WTC11 (cell line): Measurements from ENCODE around the gene BLOC1S4. TPM values are rescaled to one million over a fixed set of nuclear protein-coding genes. Genes with fewer than 3 reads are reported as not detected.

Experiments used
- ATAC-seq: fragments of 200-7000 bp; cut with Tn5 transposase; 2 replicates; pipeline ENCODE4 v1.10.0; 2021; ENCODE audit warnings: mild to moderate bottlenecking, moderate library complexity
- CTCF ChIA-PET: fragments of 300-600 bp; sonication (Branson Sonifier 250); formaldehyde crosslinking; loops from one replicate; lab custom pipeline; 2021; ENCODE audit warnings: antibody characterized with exemption; lab: Charles Lee
- POLR2A ChIA-PET: fragments of 350-600 bp; sonication (Branson Sonifier 250); formaldehyde crosslinking; loops from one replicate; lab custom pipeline; 2021; ENCODE audit warnings: antibody characterized with exemption; lab: Charles Lee
- DNase-seq: peaks from one replicate; pipeline ENCODE4 v3.0.0; 2021; ENCODE audit warnings: low spot score
- H3K27ac Mint-ChIP-seq: 2 replicates; pipeline ENCODE4 v1.8.0; 2021; ENCODE audit warnings: mixed read lengths
- H3K27me3 Mint-ChIP-seq: 2 replicates; pipeline ENCODE4 v1.8.0; 2021; ENCODE audit warnings: low read depth, mild to moderate bottlenecking, moderate library complexity, mixed read lengths
- H3K36me3 Mint-ChIP-seq: 2 replicates; pipeline ENCODE4 v1.8.0; 2021; ENCODE audit warnings: mixed read lengths
- H3K4me1 Mint-ChIP-seq: 2 replicates; pipeline ENCODE4 v1.8.0; 2022; ENCODE audit warnings: mixed read lengths
- H3K4me3 Mint-ChIP-seq: 2 replicates; pipeline ENCODE4 v1.8.0; 2021; ENCODE audit warnings: mild to moderate bottlenecking, moderate library complexity, mixed read lengths
- H3K9me3 Mint-ChIP-seq: 2 replicates; pipeline ENCODE4 v1.8.0; 2021; ENCODE audit warnings: mixed read lengths
- CREB1 ChIP-seq: sonication (generic); formaldehyde crosslinking; IDR thresholded peaks from 2 replicates; pipeline ENCODE4 v1.8.0; 2023; ENCODE audit warnings: mild to moderate bottlenecking, missing genetic modification reagents
- EMX1 ChIP-seq: fragments of 250-450 bp; sonication (Bioruptor Pico); IDR thresholded peaks from 2 replicates; pipeline ENCODE4 v1.8.0; 2021; ENCODE audit warnings: mild to moderate bottlenecking
- FOXK1 ChIP-seq: sonication (generic); formaldehyde crosslinking; IDR thresholded peaks from 2 replicates; pipeline ENCODE4 v1.8.0; 2022; ENCODE audit warnings: mild to moderate bottlenecking, moderate library complexity, missing genetic modification reagents
- GABPB1 ChIP-seq: sonication (generic); formaldehyde crosslinking; IDR thresholded peaks from 2 replicates; pipeline ENCODE4 v1.8.1; 2023; ENCODE audit warnings: mild to moderate bottlenecking, missing genetic modification reagents
- HMGA2 ChIP-seq: fragments of 250-450 bp; sonication (Bioruptor Pico); IDR thresholded peaks from 2 replicates; pipeline ENCODE4 v1.4.0; 2021; ENCODE audit warnings: mild to moderate bottlenecking, moderate library complexity
- JAZF1 ChIP-seq: fragments of 250-450 bp; sonication (Bioruptor Pico); IDR thresholded peaks from 2 replicates; pipeline ENCODE4 v1.9.0; 2021; ENCODE audit warnings: moderate library complexity, mild to moderate bottlenecking, inconsistent platforms
- OVOL2 ChIP-seq: fragments of 250-450 bp; sonication (Bioruptor Pico); IDR thresholded peaks from 2 replicates; pipeline ENCODE4 v1.9.0; 2021; ENCODE audit warnings: mild to moderate bottlenecking, borderline replicate concordance
- RELA ChIP-seq: sonication (generic); formaldehyde crosslinking; IDR thresholded peaks from 2 replicates; pipeline ENCODE4 v1.8.1; 2022; ENCODE audit warnings: missing genetic modification reagents, mild to moderate bottlenecking, borderline replicate concordance
- SMAD4 ChIP-seq: sonication (generic); formaldehyde crosslinking; IDR thresholded peaks from 2 replicates; pipeline ENCODE4 v1.8.0; 2022; ENCODE audit warnings: mild to moderate bottlenecking, missing genetic modification reagents
- TP53 ChIP-seq: sonication (generic); formaldehyde crosslinking; IDR thresholded peaks from 2 replicates; pipeline ENCODE4 v1.8.1; 2023; ENCODE audit warnings: mild to moderate bottlenecking, missing genetic modification reagents
- ZNF232 ChIP-seq: sonication (generic); formaldehyde crosslinking; IDR thresholded peaks from 2 replicates; pipeline ENCODE4 v1.8.0; 2022; ENCODE audit warnings: mild to moderate bottlenecking, missing genetic modification reagents
- ZNF263 ChIP-seq: sonication (generic); formaldehyde crosslinking; IDR thresholded peaks from 2 replicates; pipeline ENCODE4 v1.8.1; 2022; ENCODE audit warnings: low read depth, mild to moderate bottlenecking, moderate library complexity, missing genetic modification reagents
- ZNF671 ChIP-seq: fragments of 250-450 bp; sonication (Bioruptor Pico); IDR thresholded peaks from 2 replicates; pipeline ENCODE4 v1.8.0; 2021; ENCODE audit warnings: mild to moderate bottlenecking
- total RNA-seq: library from RNA; stranded (reverse); gene quantifications from 3 replicates; pipeline ENCODE4 v1.2.3, GENCODE V29; 2021
- TF ChIP-seq, protein P1 (sequence below): sonication (generic); formaldehyde crosslinking; IDR thresholded peaks from 2 replicates; pipeline ENCODE4 v1.8.1; 2023; ENCODE audit warnings: mild to moderate bottlenecking, missing genetic modification reagents, moderate library complexity
- TF ChIP-seq, protein P2 (sequence below): sonication (generic); formaldehyde crosslinking; IDR thresholded peaks from 2 replicates; pipeline ENCODE4 v1.8.0; 2022; ENCODE audit warnings: mild to moderate bottlenecking, missing genetic modification reagents
- TF ChIP-seq, protein P3 (sequence below): fragments of 250-450 bp; sonication (Bioruptor Pico); IDR thresholded peaks from 2 replicates; pipeline ENCODE4 v1.9.0; 2021; ENCODE audit warnings: moderate library complexity, mild to moderate bottlenecking, inconsistent platforms, borderline replicate concordance
- TF ChIP-seq, protein P4 (sequence below): sonication (generic); formaldehyde crosslinking; IDR thresholded peaks from 2 replicates; pipeline ENCODE4 v1.8.0; 2022; ENCODE audit warnings: mild to moderate bottlenecking, missing genetic modification reagents
- TF ChIP-seq, protein P5 (sequence below): sonication (generic); formaldehyde crosslinking; IDR thresholded peaks from 2 replicates; pipeline ENCODE4 v1.8.0; 2023; ENCODE audit warnings: mild to moderate bottlenecking, missing genetic modification reagents
- TF ChIP-seq, protein P6 (sequence below): fragments of 250-450 bp; sonication (Bioruptor Pico); IDR thresholded peaks from 2 replicates; pipeline ENCODE4 v1.8.0; 2021; ENCODE audit warnings: mild to moderate bottlenecking

Gene BLOC1S4
- total RNA-seq, 1 experiment from 2014 or later, result 21.4 TPM

DNA sequence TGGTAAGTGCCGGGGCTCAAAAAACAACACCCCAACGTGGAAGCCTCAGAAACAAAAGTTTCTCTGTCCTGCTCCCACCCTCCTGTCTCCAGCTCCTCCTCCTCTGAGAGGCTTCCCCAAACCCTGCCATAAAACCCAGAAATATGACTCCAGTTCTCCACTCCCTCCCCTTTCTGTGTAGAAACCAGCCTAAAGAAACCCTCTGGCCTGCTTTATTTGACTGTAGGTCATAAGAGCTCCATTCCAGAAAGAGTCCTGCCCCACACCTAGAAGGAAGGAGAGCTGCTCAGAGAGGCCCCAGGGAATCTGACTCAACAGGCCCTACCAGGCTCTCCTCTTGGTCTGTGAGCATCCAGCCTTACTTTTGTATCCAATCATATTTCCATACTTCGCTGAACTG lies 23.2 kb upstream of the BLOC1S4 start:
- Mint-ChIP-seq H3K27me3 (no peaks in the 10 kb centered on the region), H3K4me1 (peaks cover 27% of the 10 kb centered on the region), H3K4me3 (no peak overlapping the region), H3K9me3 (no peaks in the 10 kb centered on the region; the same call in 1 of the 2 replicates), H3K36me3 (no peaks in the 10 kb centered on the region), H3K27ac (peak overlapping the region; percentile 68; the same call in 1 of the 2 replicates)
- DNase-seq (no peak), ATAC-seq (no peak)
- CTCF ChIA-PET, result interaction anchor here (1.1 to 1.5 kb wide), 3 partner anchors 9 to 378 kb away, joined by 4 to 10 read pairs (median 6); no protein-coding TSS in a partner anchor
- TF ChIP-seq EMX1 (CRISPR knock-in tag), result no peak
- no peak for TF ChIP-seq RELA (CRISPR knock-in tag)
- TF ChIP-seq, protein P1, sequence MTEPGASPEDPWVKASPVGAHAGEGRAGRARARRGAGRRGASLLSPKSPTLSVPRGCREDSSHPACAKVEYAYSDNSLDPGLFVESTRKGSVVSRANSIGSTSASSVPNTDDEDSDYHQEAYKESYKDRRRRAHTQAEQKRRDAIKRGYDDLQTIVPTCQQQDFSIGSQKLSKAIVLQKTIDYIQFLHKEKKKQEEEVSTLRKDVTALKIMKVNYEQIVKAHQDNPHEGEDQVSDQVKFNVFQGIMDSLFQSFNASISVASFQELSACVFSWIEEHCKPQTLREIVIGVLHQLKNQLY, result no peak
- TF ChIP-seq CREB1 (CRISPR knock-in tag), result no peak
- TF ChIP-seq, protein P2, sequence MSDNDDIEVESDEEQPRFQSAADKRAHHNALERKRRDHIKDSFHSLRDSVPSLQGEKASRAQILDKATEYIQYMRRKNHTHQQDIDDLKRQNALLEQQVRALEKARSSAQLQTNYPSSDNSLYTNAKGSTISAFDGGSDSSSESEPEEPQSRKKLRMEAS (CRISPR knock-in tag), result no peak
- TF ChIP-seq, protein P3, sequence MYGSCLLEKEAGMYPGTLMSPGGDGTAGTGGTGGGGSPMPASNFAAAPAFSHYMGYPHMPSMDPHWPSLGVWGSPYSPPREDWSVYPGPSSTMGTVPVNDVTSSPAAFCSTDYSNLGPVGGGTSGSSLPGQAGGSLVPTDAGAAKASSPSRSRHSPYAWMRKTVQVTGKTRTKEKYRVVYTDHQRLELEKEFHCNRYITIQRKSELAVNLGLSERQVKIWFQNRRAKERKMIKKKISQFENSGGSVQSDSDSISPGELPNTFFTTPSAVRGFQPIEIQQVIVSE (CRISPR knock-in tag), result no peak
- no peak for TF ChIP-seq ZNF232 (CRISPR knock-in tag)
- TF ChIP-seq, protein P4, sequence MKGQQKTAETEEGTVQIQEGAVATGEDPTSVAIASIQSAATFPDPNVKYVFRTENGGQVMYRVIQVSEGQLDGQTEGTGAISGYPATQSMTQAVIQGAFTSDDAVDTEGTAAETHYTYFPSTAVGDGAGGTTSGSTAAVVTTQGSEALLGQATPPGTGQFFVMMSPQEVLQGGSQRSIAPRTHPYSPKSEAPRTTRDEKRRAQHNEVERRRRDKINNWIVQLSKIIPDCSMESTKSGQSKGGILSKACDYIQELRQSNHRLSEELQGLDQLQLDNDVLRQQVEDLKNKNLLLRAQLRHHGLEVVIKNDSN (CRISPR knock-in tag), result no peak
- TF ChIP-seq HMGA2 (CRISPR knock-in tag), result no peak
- TF ChIP-seq, protein P5, sequence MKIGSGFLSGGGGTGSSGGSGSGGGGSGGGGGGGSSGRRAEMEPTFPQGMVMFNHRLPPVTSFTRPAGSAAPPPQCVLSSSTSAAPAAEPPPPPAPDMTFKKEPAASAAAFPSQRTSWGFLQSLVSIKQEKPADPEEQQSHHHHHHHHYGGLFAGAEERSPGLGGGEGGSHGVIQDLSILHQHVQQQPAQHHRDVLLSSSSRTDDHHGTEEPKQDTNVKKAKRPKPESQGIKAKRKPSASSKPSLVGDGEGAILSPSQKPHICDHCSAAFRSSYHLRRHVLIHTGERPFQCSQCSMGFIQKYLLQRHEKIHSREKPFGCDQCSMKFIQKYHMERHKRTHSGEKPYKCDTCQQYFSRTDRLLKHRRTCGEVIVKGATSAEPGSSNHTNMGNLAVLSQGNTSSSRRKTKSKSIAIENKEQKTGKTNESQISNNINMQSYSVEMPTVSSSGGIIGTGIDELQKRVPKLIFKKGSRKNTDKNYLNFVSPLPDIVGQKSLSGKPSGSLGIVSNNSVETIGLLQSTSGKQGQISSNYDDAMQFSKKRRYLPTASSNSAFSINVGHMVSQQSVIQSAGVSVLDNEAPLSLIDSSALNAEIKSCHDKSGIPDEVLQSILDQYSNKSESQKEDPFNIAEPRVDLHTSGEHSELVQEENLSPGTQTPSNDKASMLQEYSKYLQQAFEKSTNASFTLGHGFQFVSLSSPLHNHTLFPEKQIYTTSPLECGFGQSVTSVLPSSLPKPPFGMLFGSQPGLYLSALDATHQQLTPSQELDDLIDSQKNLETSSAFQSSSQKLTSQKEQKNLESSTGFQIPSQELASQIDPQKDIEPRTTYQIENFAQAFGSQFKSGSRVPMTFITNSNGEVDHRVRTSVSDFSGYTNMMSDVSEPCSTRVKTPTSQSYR (CRISPR knock-in tag), result no peak
- no peak for TF ChIP-seq OVOL2 (CRISPR knock-in tag)
- TF ChIP-seq ZNF671 (CRISPR knock-in tag), result no peak
- no peak for TF ChIP-seq JAZF1
- TF ChIP-seq TP53 (CRISPR knock-in tag), result no peak
- no peak for TF ChIP-seq ZNF263
- TF ChIP-seq SMAD4 (CRISPR knock-in tag), result no peak
- TF ChIP-seq FOXK1 (CRISPR knock-in tag), result no peak
- TF ChIP-seq, all 79 proteins: peak for 0
- POLR2A ChIA-PET, result no interaction called here

DNA sequence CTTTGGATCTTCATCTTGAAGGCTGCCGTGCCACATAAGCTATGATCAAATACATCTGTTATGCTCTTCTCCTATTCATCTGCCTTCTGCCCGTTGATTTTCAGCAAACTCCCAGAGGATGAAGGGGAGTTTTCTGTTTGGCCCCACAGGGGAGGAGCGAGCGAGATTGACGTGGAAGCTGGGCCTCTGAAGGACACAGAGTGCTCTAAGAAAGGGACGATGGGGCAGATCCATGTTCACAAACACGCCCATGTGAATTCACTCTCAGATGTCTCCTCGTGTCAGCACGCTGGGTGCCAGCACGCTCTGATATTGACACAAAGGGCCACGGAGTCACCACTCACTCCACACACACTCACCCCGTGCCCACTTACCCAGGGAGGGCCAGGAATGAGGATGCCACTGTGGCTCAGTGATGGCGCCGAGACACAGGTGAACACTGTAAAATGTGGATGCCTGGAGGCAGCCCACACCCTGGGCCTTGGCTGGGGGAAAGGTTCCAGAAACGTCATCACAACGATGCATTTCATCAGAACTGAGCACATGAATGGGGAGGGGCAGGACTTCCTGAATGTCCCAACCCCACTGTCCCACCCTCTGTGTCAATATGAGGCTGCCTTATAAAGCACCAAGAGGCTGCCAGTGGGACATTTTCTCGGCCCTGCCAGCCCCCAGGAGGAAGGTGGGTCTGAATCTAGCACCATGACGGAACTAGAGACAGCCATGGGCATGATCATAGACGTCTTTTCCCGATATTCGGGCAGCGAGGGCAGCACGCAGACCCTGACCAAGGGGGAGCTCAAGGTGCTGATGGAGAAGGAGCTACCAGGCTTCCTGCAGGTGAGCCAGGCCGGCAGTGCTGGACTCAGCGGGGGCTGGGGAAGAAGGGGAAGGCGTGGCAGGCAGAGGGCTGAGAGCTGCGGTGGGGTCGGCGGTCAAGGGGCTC lies 22.5 kb upstream of the BLOC1S4 start, which contains the start of gene S100P:
TSS of gene S100P (plus strand) at position 648 of the 946 bp plus-strand sequence. CDS start at position 703, 55 bp downstream.
- no peak for ATAC-seq
- Mint-ChIP-seq H3K27ac (peak within 1 kb of the TSS; percentile 68; the same call in 1 of the 2 replicates), H3K4me3 (no peak within 1 kb of the TSS), H3K4me1 (peaks cover 23% of the 10 kb centered on the region), H3K9me3 (no peaks in the 10 kb centered on the region), H3K36me3 (no peaks in the 10 kb centered on the region), H3K27me3 (no peaks in the 10 kb centered on the region)
- TF ChIP-seq, protein P6, sequence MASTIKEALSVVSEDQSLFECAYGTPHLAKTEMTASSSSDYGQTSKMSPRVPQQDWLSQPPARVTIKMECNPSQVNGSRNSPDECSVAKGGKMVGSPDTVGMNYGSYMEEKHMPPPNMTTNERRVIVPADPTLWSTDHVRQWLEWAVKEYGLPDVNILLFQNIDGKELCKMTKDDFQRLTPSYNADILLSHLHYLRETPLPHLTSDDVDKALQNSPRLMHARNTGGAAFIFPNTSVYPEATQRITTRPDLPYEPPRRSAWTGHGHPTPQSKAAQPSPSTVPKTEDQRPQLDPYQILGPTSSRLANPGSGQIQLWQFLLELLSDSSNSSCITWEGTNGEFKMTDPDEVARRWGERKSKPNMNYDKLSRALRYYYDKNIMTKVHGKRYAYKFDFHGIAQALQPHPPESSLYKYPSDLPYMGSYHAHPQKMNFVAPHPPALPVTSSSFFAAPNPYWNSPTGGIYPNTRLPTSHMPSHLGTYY (CRISPR knock-in tag), result no peak
- TF ChIP-seq GABPB1, result peak; percentile 100
- no peak for DNase-seq
- ChIA-PET CTCF (interaction anchor here (1.0 to 1.5 kb wide), 5 partner anchors 8 to 377 kb away, joined by 4 to 10 read pairs (median 6); no protein-coding TSS in a partner anchor), POLR2A (no interaction called here)
